ENCODE measurements around the gene KRTAP10-2.

DNA sequence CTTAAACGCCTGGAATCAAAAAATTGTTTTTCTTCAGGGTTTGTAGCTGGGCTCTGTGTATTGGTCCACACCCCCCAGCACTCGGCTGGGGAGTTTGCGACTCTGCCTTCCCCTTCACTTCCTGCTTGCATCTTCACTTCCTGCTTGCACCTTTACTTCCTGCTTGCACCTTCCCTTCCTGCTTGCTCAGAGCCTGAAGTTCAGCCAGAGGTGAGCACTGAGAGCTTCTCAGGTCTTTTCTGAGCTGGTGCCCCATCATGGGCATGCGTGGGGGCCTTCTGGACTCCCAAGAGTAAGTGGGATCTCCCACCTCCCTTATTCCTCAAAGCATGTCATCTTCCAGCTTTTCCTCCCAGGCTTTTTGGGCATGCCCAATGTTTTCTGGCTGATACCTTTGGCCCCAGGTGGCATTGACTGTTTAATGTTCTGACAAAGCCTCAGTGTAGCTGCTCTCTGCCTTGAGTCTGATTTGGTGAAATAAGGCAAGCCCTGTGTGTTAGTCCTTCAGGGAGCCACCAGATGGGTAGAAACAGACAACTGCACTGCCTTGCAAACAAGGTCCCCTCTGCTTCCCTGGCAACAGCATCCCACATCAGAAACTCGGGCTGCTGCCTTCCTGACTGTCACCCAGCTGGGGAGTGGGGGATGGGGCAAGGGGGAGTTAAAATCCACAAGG is 3.5 kb downstream of the KRTAP10-2 start:
- TF ChIP-seq, protein P1, sequence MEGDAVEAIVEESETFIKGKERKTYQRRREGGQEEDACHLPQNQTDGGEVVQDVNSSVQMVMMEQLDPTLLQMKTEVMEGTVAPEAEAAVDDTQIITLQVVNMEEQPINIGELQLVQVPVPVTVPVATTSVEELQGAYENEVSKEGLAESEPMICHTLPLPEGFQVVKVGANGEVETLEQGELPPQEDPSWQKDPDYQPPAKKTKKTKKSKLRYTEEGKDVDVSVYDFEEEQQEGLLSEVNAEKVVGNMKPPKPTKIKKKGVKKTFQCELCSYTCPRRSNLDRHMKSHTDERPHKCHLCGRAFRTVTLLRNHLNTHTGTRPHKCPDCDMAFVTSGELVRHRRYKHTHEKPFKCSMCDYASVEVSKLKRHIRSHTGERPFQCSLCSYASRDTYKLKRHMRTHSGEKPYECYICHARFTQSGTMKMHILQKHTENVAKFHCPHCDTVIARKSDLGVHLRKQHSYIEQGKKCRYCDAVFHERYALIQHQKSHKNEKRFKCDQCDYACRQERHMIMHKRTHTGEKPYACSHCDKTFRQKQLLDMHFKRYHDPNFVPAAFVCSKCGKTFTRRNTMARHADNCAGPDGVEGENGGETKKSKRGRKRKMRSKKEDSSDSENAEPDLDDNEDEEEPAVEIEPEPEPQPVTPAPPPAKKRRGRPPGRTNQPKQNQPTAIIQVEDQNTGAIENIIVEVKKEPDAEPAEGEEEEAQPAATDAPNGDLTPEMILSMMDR (IDR thresholded peaks at IDR 0.05) = no peak
- TF ChIP-seq POLR2A (IDR thresholded peaks at IDR 0.05) = no peak
- no peak for TF ChIP-seq POLR2AphosphoS5 (IDR thresholded peaks at IDR 0.05; ENCODE audit: insufficient read depth in 1 of 2, low read depth in 1 of 2)

All from vagina (tissue), 2 donors.